ENCODE data around the gene CSKMT.
A peak's percentile ranks its signal among the peaks of the same experiment; 100 is the strongest.

The CSKMT gene

GRCh38 chr11:62702246-62702645, 37.1 kb downstream of the CSKMT start:
- no peak for TF ChIP-seq CTCF (IDR thresholded peaks at IDR 0.05)
- TF ChIP-seq ZFX (IDR thresholded peaks at IDR 0.05; ENCODE audit: borderline replicate concordance) = no peak
- H3K27ac ChIP-seq = no peak overlapping the region

GRCh38 chr11:62703921-62704320, 38.8 kb downstream of the CSKMT start:
- 0 out of 2 replicates have a peak overlapping the region, but pooled peaks have one; percentile 85 for H3K27ac ChIP-seq

GRCh38 chr11:62705413-62705812, 40.3 kb downstream of the CSKMT start:
- TF ChIP-seq ZFX (IDR thresholded peaks at IDR 0.05; ENCODE audit: borderline replicate concordance) (no peak), CTCF (IDR thresholded peaks at IDR 0.05) (no peak)
- H3K27ac ChIP-seq = peak overlapping the region; percentile 85

GRCh38 chr11:62705880-62706849, 41.1 kb downstream of the CSKMT start:
- 0 out of 2 replicates have a peak, but pooled peaks have one; percentile 3 for TF ChIP-seq CTCF (IDR thresholded peaks at IDR 0.05)
- no peak for TF ChIP-seq ZFX (IDR thresholded peaks at IDR 0.05; ENCODE audit: borderline replicate concordance)
- H3K27ac ChIP-seq = peak overlapping the region; percentile 85

- H3K27ac ChIP-seq = peak overlapping the region; percentile 85
- TF ChIP-seq CTCF (IDR thresholded peaks at IDR 0.05) (no peak), ZFX (IDR thresholded peaks at IDR 0.05; ENCODE audit: borderline replicate concordance) (no peak)
Observed at GRCh38 chr11:62706850-62707247, 41.7 kb downstream of the CSKMT start.

GRCh38 chr11:62707277-62707861, 42.3 kb downstream of the CSKMT start, which contains the start of the genes BSCL2 and GNG3:
Gene BSCL2 (minus strand): TSS chr11:62707424. CDS start chr11:62707195, 229 bp downstream.
Gene GNG3 (plus strand): TSS chr11:62707676. CDS start chr11:62708296, 620 bp downstream.
- peak within 1 kb of the TSS; percentile 85 for H3K27ac ChIP-seq
- TF ChIP-seq CTCF (IDR thresholded peaks at IDR 0.05) (no peak), ZFX (IDR thresholded peaks at IDR 0.05; ENCODE audit: borderline replicate concordance) (no peak)

GRCh38 chr11:62708392-62708791, 43.3 kb downstream of the CSKMT start:
- TF ChIP-seq ZFX (IDR thresholded peaks at IDR 0.05; ENCODE audit: borderline replicate concordance) (no peak), CTCF (IDR thresholded peaks at IDR 0.05) (no peak)
- peak overlapping the region; percentile 85 for H3K27ac ChIP-seq

Data from 22Rv1 (cell line).